WTC11 (cell line): Measurements from ENCODE around the gene HNRNPLL. TPM values are rescaled to one million over a fixed set of nuclear protein-coding genes. Genes with fewer than 3 reads are reported as not detected.

ENCODE experiments used
- ATAC-seq: fragments of 200-7000 bp; cut with Tn5 transposase; 2 replicates; pipeline ENCODE4 v1.10.0; 2021; ENCODE audit warnings: mild to moderate bottlenecking, moderate library complexity
- CTCF ChIA-PET: fragments of 300-600 bp; sonication (Branson Sonifier 250); formaldehyde crosslinking; loops from one replicate; lab custom pipeline; 2021; ENCODE audit warnings: antibody characterized with exemption; lab: Charles Lee
- POLR2A ChIA-PET: fragments of 350-600 bp; sonication (Branson Sonifier 250); formaldehyde crosslinking; loops from one replicate; lab custom pipeline; 2021; ENCODE audit warnings: antibody characterized with exemption; lab: Charles Lee
- DNase-seq: peaks from one replicate; pipeline ENCODE4 v3.0.0; 2021; ENCODE audit warnings: low spot score
- H3K27ac Mint-ChIP-seq: 2 replicates; pipeline ENCODE4 v1.8.0; 2021; ENCODE audit warnings: mixed read lengths
- H3K27me3 Mint-ChIP-seq: 2 replicates; pipeline ENCODE4 v1.8.0; 2021; ENCODE audit warnings: low read depth, mild to moderate bottlenecking, moderate library complexity, mixed read lengths
- H3K36me3 Mint-ChIP-seq: 2 replicates; pipeline ENCODE4 v1.8.0; 2021; ENCODE audit warnings: mixed read lengths
- H3K4me1 Mint-ChIP-seq: 2 replicates; pipeline ENCODE4 v1.8.0; 2022; ENCODE audit warnings: mixed read lengths
- H3K4me3 Mint-ChIP-seq: 2 replicates; pipeline ENCODE4 v1.8.0; 2021; ENCODE audit warnings: mild to moderate bottlenecking, moderate library complexity, mixed read lengths
- H3K9me3 Mint-ChIP-seq: 2 replicates; pipeline ENCODE4 v1.8.0; 2021; ENCODE audit warnings: mixed read lengths
- AFF4 ChIP-seq: sonication (generic); formaldehyde crosslinking; IDR thresholded peaks from 2 replicates; pipeline ENCODE4 v1.8.1; 2023; ENCODE audit warnings: mild to moderate bottlenecking, missing genetic modification reagents, borderline replicate concordance
- ARID4B ChIP-seq: sonication (generic); formaldehyde crosslinking; IDR thresholded peaks from 2 replicates; pipeline ENCODE4 v1.8.0; 2023; ENCODE audit warnings: missing genetic modification reagents, mild to moderate bottlenecking, borderline replicate concordance
- ATF1 ChIP-seq: sonication (generic); formaldehyde crosslinking; IDR thresholded peaks from 2 replicates; pipeline ENCODE4 v1.8.1; 2023; ENCODE audit warnings: mild to moderate bottlenecking, moderate library complexity, missing genetic modification reagents
- ATF3 ChIP-seq: sonication (generic); formaldehyde crosslinking; conservative IDR thresholded peaks from 2 replicates; pipeline ENCODE4 v1.8.1; 2022; ENCODE audit warnings: mild to moderate bottlenecking, missing genetic modification reagents
- CREM ChIP-seq: sonication (generic); formaldehyde crosslinking; IDR thresholded peaks from 2 replicates; pipeline ENCODE4 v1.8.1; 2022; ENCODE audit warnings: mild to moderate bottlenecking, missing genetic modification reagents, moderate library complexity
- E2F1 ChIP-seq: sonication (generic); formaldehyde crosslinking; IDR thresholded peaks from 2 replicates; pipeline ENCODE4 v1.8.0; 2022; ENCODE audit warnings: mild to moderate bottlenecking, missing genetic modification reagents
- E2F4 ChIP-seq: sonication (generic); formaldehyde crosslinking; IDR thresholded peaks from 2 replicates; pipeline ENCODE4 v1.8.1; 2022; ENCODE audit warnings: low read depth, mild to moderate bottlenecking, moderate library complexity, missing genetic modification reagents, borderline replicate concordance
- E2F5 ChIP-seq: sonication (generic); formaldehyde crosslinking; IDR thresholded peaks from 2 replicates; pipeline ENCODE4 v1.8.1; 2022; ENCODE audit warnings: mild to moderate bottlenecking, moderate library complexity, missing genetic modification reagents
- MAX ChIP-seq: sonication (generic); formaldehyde crosslinking; IDR thresholded peaks from 2 replicates; pipeline ENCODE4 v1.8.0; 2022; ENCODE audit warnings: mild to moderate bottlenecking, missing genetic modification reagents
- MYBL2 ChIP-seq: sonication (generic); formaldehyde crosslinking; IDR thresholded peaks from 2 replicates; pipeline ENCODE4 v1.8.1; 2023; ENCODE audit warnings: mild to moderate bottlenecking, moderate library complexity, missing genetic modification reagents
- NFATC4 ChIP-seq: fragments of 250-450 bp; sonication (Bioruptor Pico); IDR thresholded peaks from 2 replicates; pipeline ENCODE4 v1.9.0; 2021; ENCODE audit warnings: mild to moderate bottlenecking
- NFE2L1 ChIP-seq: sonication (generic); formaldehyde crosslinking; IDR thresholded peaks from 2 replicates; pipeline ENCODE4 v1.8.1; 2023; ENCODE audit warnings: missing genetic modification reagents
- NR2C2 ChIP-seq: sonication (generic); formaldehyde crosslinking; IDR thresholded peaks from 2 replicates; pipeline ENCODE4 v1.8.0; 2022; ENCODE audit warnings: mild to moderate bottlenecking, missing genetic modification reagents
- OVOL2 ChIP-seq: fragments of 250-450 bp; sonication (Bioruptor Pico); IDR thresholded peaks from 2 replicates; pipeline ENCODE4 v1.9.0; 2021; ENCODE audit warnings: mild to moderate bottlenecking, borderline replicate concordance
- SOX15 ChIP-seq: fragments of 250-450 bp; sonication (Bioruptor Pico); IDR thresholded peaks from 2 replicates; pipeline ENCODE4 v1.9.0; 2021; ENCODE audit warnings: mild to moderate bottlenecking
- TEAD1 ChIP-seq: sonication (generic); formaldehyde crosslinking; IDR thresholded peaks from 2 replicates; pipeline ENCODE4 v1.8.0; 2022; ENCODE audit warnings: mild to moderate bottlenecking, missing genetic modification reagents
- TP53 ChIP-seq: sonication (generic); formaldehyde crosslinking; IDR thresholded peaks from 2 replicates; pipeline ENCODE4 v1.8.1; 2023; ENCODE audit warnings: mild to moderate bottlenecking, missing genetic modification reagents
- USF1 ChIP-seq: sonication (generic); formaldehyde crosslinking; IDR thresholded peaks from 2 replicates; pipeline ENCODE4 v1.8.0; 2022; ENCODE audit warnings: mild to moderate bottlenecking, missing genetic modification reagents
- ZBTB21 ChIP-seq: sonication (generic); formaldehyde crosslinking; IDR thresholded peaks from 2 replicates; pipeline ENCODE4 v1.8.1; 2023; ENCODE audit warnings: mild to moderate bottlenecking, missing genetic modification reagents, borderline replicate concordance
- ZBTB43 ChIP-seq: sonication (generic); formaldehyde crosslinking; IDR thresholded peaks from 2 replicates; pipeline ENCODE4 v1.8.1; 2023; ENCODE audit warnings: mild to moderate bottlenecking, missing genetic modification reagents
- ZNF138 ChIP-seq: sonication (generic); formaldehyde crosslinking; conservative IDR thresholded peaks from 2 replicates; pipeline ENCODE4 v1.8.1; 2022; ENCODE audit warnings: mild to moderate bottlenecking, moderate library complexity, missing genetic modification reagents
- ZNF219 ChIP-seq: sonication (generic); formaldehyde crosslinking; IDR thresholded peaks from 2 replicates; pipeline ENCODE4 v1.8.0; 2023; ENCODE audit warnings: missing genetic modification reagents, mild to moderate bottlenecking, borderline replicate concordance
- ZNF232 ChIP-seq: sonication (generic); formaldehyde crosslinking; IDR thresholded peaks from 2 replicates; pipeline ENCODE4 v1.8.0; 2022; ENCODE audit warnings: mild to moderate bottlenecking, missing genetic modification reagents
- total RNA-seq: library from RNA; stranded (reverse); gene quantifications from 3 replicates; pipeline ENCODE4 v1.2.3, GENCODE V29; 2021

The HNRNPLL gene
- total RNA-seq, 1 experiment from 2014 or later, result 65.3 TPM

- TF ChIP-seq ARID4B, result no peak
- TF ChIP-seq ZBTB21 (CRISPR knock-in tag), result no peak
- TF ChIP-seq MYBL2, result no peak
- no peak for TF ChIP-seq ZNF138 (CRISPR knock-in tag)
- no peak for TF ChIP-seq NFE2L1 (CRISPR knock-in tag)
- no peak for TF ChIP-seq OVOL2 (CRISPR knock-in tag)
- no peak for TF ChIP-seq SOX15 (CRISPR knock-in tag)
- no peak for TF ChIP-seq MAX (CRISPR knock-in tag)
- no peak for TF ChIP-seq ATF1 (CRISPR knock-in tag)
- TF ChIP-seq TP53 (CRISPR knock-in tag), result no peak
Measured at GRCh38 chr2:38615237-38615636, 12.5 kb upstream of the HNRNPLL start (continued).

- no peak for DNase-seq
- ChIA-PET POLR2A (no interaction called here), CTCF (interaction anchor here (1.3 to 2.6 kb wide), 2 partner anchors 11 to 31 kb away, joined by 3 to 17 read pairs; partner anchors contain the start of gene HNRNPLL)
- Mint-ChIP-seq H3K27me3 (no peaks in the 10 kb centered on the region), H3K4me3 (no peak overlapping the region), H3K36me3 (no peaks in the 10 kb centered on the region), H3K27ac (no peak overlapping the region; the same call in 1 of the 2 replicates), H3K9me3 (peaks cover 3% of the 10 kb centered on the region), H3K4me1 (peaks cover 22% of the 10 kb centered on the region)
- no peak for ATAC-seq
- no peak for TF ChIP-seq ZBTB43 (CRISPR knock-in tag)
- no peak for TF ChIP-seq AFF4
- no peak for TF ChIP-seq CREM (CRISPR knock-in tag)
- TF ChIP-seq TEAD1 (CRISPR knock-in tag), result no peak
- TF ChIP-seq ATF3, result no peak
- no peak for TF ChIP-seq NFATC4 (CRISPR knock-in tag)
- TF ChIP-seq ZNF219 (CRISPR knock-in tag), result no peak
- no peak for TF ChIP-seq MAX (CRISPR knock-in tag)
- TF ChIP-seq USF1 (CRISPR knock-in tag), result no peak
- no peak for TF ChIP-seq E2F1 (CRISPR knock-in tag)
- no peak for TF ChIP-seq E2F5
- no peak for TF ChIP-seq E2F4 (CRISPR knock-in tag)
- no peak for TF ChIP-seq NR2C2 (CRISPR knock-in tag)
- TF ChIP-seq ZNF232 (CRISPR knock-in tag), result no peak
Measured at GRCh38 chr2:38613849-38614213, 11.1 kb upstream of the HNRNPLL start.
